MM.1S (cell line): ENCODE measurements around the gene RPS19BP1.

ENCODE experiments used
- DNase-seq: peaks from one replicate; pipeline ENCODE4 v3.0.0-alpha.2; 2015
- H2AFZ ChIP-seq: fragments of 300-600 bp; sonication (generic); 2 replicates; pipeline ENCODE4 v1.6.0; 2016; ENCODE audit warnings: antibody characterized with exemption, low read length
- H3F3A ChIP-seq: fragments of 300-600 bp; sonication (generic); 2 replicates; pipeline ENCODE4 v1.6.1; 2016; ENCODE audit warnings: mild to moderate bottlenecking, antibody characterized with exemption, low read length, moderate library complexity, mixed read lengths; ENCODE audit not compliant: insufficient read depth
- H3K27ac ChIP-seq: fragments of 300-600 bp; sonication (generic); 2 replicates; pipeline ENCODE4 v1.5.1; 2016; ENCODE audit warnings: mild to moderate bottlenecking, low read length
- H3K27me3 ChIP-seq: fragments of 300-600 bp; sonication (generic); replicated peaks from 2 replicates; pipeline ENCODE4 v1.6.0; 2016; ENCODE audit warnings: low read length; ENCODE audit not compliant: insufficient read depth
- H3K36me3 ChIP-seq: fragments of 300-600 bp; sonication (generic); replicated peaks from 2 replicates; pipeline ENCODE4 v1.6.1; 2016; ENCODE audit warnings: mild to moderate bottlenecking, low read length, mixed read lengths; ENCODE audit not compliant: insufficient read depth
- H3K4me1 ChIP-seq: fragments of 300-600 bp; sonication (generic); 2 replicates; pipeline ENCODE4 v1.6.1; 2016; ENCODE audit warnings: low read length, mixed read lengths
- H3K4me2 ChIP-seq: fragments of 300-600 bp; sonication (generic); 2 replicates; pipeline ENCODE4 v1.6.0; 2016; ENCODE audit warnings: low read depth, low read length
- H3K4me3 ChIP-seq: fragments of 300-600 bp; sonication (generic); 2 replicates; pipeline ENCODE4 v1.5.1; 2016; ENCODE audit warnings: low read length, mixed read lengths
- H3K79me2 ChIP-seq: fragments of 300-600 bp; sonication (generic); 2 replicates; pipeline ENCODE4 v1.6.1; 2016; ENCODE audit warnings: mixed run types, low read length, mixed read lengths
- H3K9ac ChIP-seq: fragments of 300-600 bp; sonication (generic); 2 replicates; pipeline ENCODE4 v1.6.1; 2016; ENCODE audit warnings: low read length, mixed read lengths
- H3K9me2 ChIP-seq: fragments of 300-600 bp; sonication (generic); replicated peaks from 2 replicates; pipeline ENCODE4 v1.6.1; 2016; ENCODE audit warnings: mild to moderate bottlenecking, low read length, mixed read lengths; ENCODE audit not compliant: insufficient read depth
- H3K9me3 ChIP-seq: fragments of 300-600 bp; sonication (generic); replicated peaks from 2 replicates; pipeline ENCODE4 v1.6.1; 2016; ENCODE audit warnings: mild to moderate bottlenecking, low read length, mixed read lengths; ENCODE audit not compliant: insufficient read depth
- H4K20me1 ChIP-seq: fragments of 300-600 bp; sonication (generic); 2 replicates; pipeline ENCODE4 v1.6.1; 2016; ENCODE audit warnings: mild to moderate bottlenecking, low read length, moderate library complexity, mixed read lengths; ENCODE audit not compliant: insufficient read depth
- CTCF ChIP-seq: fragments of 300-600 bp; sonication (generic); IDR thresholded peaks from 2 replicates; pipeline ENCODE4 v1.5.1; 2016; ENCODE audit warnings: antibody characterized with exemption, low read length, mixed read lengths
- EZH2 ChIP-seq: fragments of 300-600 bp; sonication (generic); optimal IDR thresholded peaks from 2 replicates; pipeline ENCODE3; 2017; ENCODE audit warnings: low read depth, mild to moderate bottlenecking, antibody characterized with exemption, low read length, mixed read lengths
- EZH2phosphoT487 ChIP-seq: fragments of 300-600 bp; sonication (generic); IDR thresholded peaks from 2 replicates; pipeline ENCODE4 v1.6.1; 2018; ENCODE audit warnings: antibody characterized with exemption, low read length

Gene RPS19BP1

GRCh38 chr22:39486951-39487825 is 45.4 kb downstream of the RPS19BP1 start:
- TF ChIP-seq CTCF (no peak), EZH2phosphoT487 (no peak), EZH2 (no peak)
- Histone ChIP-seq H3K36me3 (no peaks in the 10 kb centered on the region), H3K27ac (no peak overlapping the region), H3K9ac (no peak overlapping the region), H3K9me3 (no peaks in the 10 kb centered on the region), H3K4me3 (no peak overlapping the region), H4K20me1 (no peaks in the 10 kb centered on the region; the same call in 1 of the 2 replicates), H3K4me1 (no peaks in the 10 kb centered on the region), H3K9me2 (no peaks in the 10 kb centered on the region), H3K79me2 (peaks cover 46% of the 10 kb centered on the region), H3K4me2 (no peak overlapping the region), H2AFZ (no peak overlapping the region), H3K27me3 (no peaks in the 10 kb centered on the region), H3F3A (0 out of 2 replicates have a peak, but pooled peaks cover 5% of the 10 kb centered on the region)
- no peak for DNase-seq

- no peak for DNase-seq
- Histone ChIP-seq H3K4me3 (no peak overlapping the region), H3K79me2 (peaks cover 60% of the 10 kb centered on the region), H3K4me1 (no peaks in the 10 kb centered on the region), H3K9me2 (no peaks in the 10 kb centered on the region), H3K27ac (no peak overlapping the region), H2AFZ (no peak overlapping the region), H3K27me3 (no peaks in the 10 kb centered on the region), H3F3A (no peaks in the 10 kb centered on the region), H3K4me2 (no peak overlapping the region), H3K9ac (no peak overlapping the region), H3K9me3 (no peaks in the 10 kb centered on the region), H3K36me3 (peaks cover under 1% of the 10 kb centered on the region; the same call in 1 of the 2 replicates), H4K20me1 (no peaks in the 10 kb centered on the region)
- TF ChIP-seq EZH2phosphoT487, result no peak
- TF ChIP-seq EZH2, result no peak
- no peak for TF ChIP-seq CTCF
Measured at GRCh38 chr22:39482768-39483167, 49.8 kb downstream of the RPS19BP1 start.

GRCh38 chr22:39481595-39481994 is 51.0 kb downstream of the RPS19BP1 start:
- Histone ChIP-seq H3K36me3 (peaks cover 3% of the 10 kb centered on the region; the same call in 1 of the 2 replicates), H3K9ac (no peak overlapping the region), H3K27ac (no peak overlapping the region)

More at GRCh38 chr22:39481595-39481994, 51.0 kb downstream of the RPS19BP1 start:
- H3K4me3 ChIP-seq, result no peak overlapping the region
- peaks cover 68% of the 10 kb centered on the region for H3K79me2 ChIP-seq
- no peak for TF ChIP-seq EZH2
- TF ChIP-seq CTCF, result no peak
- TF ChIP-seq EZH2phosphoT487, result no peak
- no peak overlapping the region for H2AFZ ChIP-seq
- no peaks in the 10 kb centered on the region for H3F3A ChIP-seq
- H3K4me2 ChIP-seq, result no peak overlapping the region
- no peaks in the 10 kb centered on the region for H3K9me2 ChIP-seq
- H3K4me1 ChIP-seq, result no peaks in the 10 kb centered on the region
- no peak for DNase-seq
- no peaks in the 10 kb centered on the region for H3K9me3 ChIP-seq
- no peaks in the 10 kb centered on the region for H3K27me3 ChIP-seq
- H4K20me1 ChIP-seq, result no peaks in the 10 kb centered on the region
